GM23248 (cell line): ENCODE data around the gene EHBP1L1. TPM values are rescaled to one million over a fixed set of nuclear protein-coding genes. Genes with fewer than 3 reads are reported as not detected.
A peak's percentile ranks its signal among the peaks of the same experiment; 100 is the strongest.

Experiments
- DNase-seq: peaks from one replicate; pipeline ENCODE4 v3.0.0-alpha.2; 2015
- H2AFZ ChIP-seq: fragments of 200-600 bp; sonication (generic); 2 replicates; pipeline ENCODE4 v1.6.1; 2016; ENCODE audit warnings: antibody characterized with exemption
- H3F3A ChIP-seq: fragments of 200-600 bp; sonication (generic); 2 replicates; pipeline ENCODE4 v1.6.1; 2016; ENCODE audit warnings: mild to moderate bottlenecking, antibody characterized with exemption, mixed run types; ENCODE audit not compliant: insufficient read depth
- H3K27ac ChIP-seq: fragments of 200-600 bp; sonication (generic); 2 replicates; pipeline ENCODE4 v1.5.1; 2016; ENCODE audit warnings: mild to moderate bottlenecking
- H3K27me3 ChIP-seq: fragments of 200-600 bp; sonication (generic); replicated peaks from 2 replicates; pipeline ENCODE4 v1.6.1; 2016; ENCODE audit warnings: mild to moderate bottlenecking; ENCODE audit not compliant: insufficient read depth
- H3K36me3 ChIP-seq: fragments of 200-600 bp; sonication (generic); 2 replicates; pipeline ENCODE4 v1.6.1; 2016; ENCODE audit warnings: low read depth, mild to moderate bottlenecking
- H3K4me1 ChIP-seq: fragments of 200-600 bp; sonication (generic); 2 replicates; pipeline ENCODE4 v1.6.1; 2016; ENCODE audit warnings: mild to moderate bottlenecking; ENCODE audit not compliant: insufficient read depth
- H3K4me2 ChIP-seq: fragments of 200-600 bp; sonication (generic); one replicate; pipeline ENCODE4 v1.6.1; 2016; ENCODE audit warnings: mild to moderate bottlenecking; ENCODE audit not compliant: unreplicated experiment
- H3K4me3 ChIP-seq: fragments of 200-600 bp; sonication (generic); 2 replicates; pipeline ENCODE4 v1.5.1; 2016; ENCODE audit warnings: mild to moderate bottlenecking
- H3K79me2 ChIP-seq: fragments of 200-600 bp; sonication (generic); 2 replicates; pipeline ENCODE4 v1.6.1; 2016; ENCODE audit warnings: mild to moderate bottlenecking; ENCODE audit not compliant: insufficient read depth
- H3K9ac ChIP-seq: fragments of 200-600 bp; sonication (generic); 2 replicates; pipeline ENCODE4 v1.6.1; 2016; ENCODE audit warnings: mild to moderate bottlenecking
- H3K9me2 ChIP-seq: fragments of 200-600 bp; sonication (generic); 2 replicates; pipeline ENCODE4 v1.6.1; 2016; ENCODE audit warnings: mixed run types, mild to moderate bottlenecking, moderate library complexity; ENCODE audit not compliant: insufficient read depth
- H3K9me3 ChIP-seq: fragments of 200-600 bp; sonication (generic); one replicate; pipeline ENCODE4 v1.6.1; 2017; ENCODE audit warnings: low read depth
- H4K20me1 ChIP-seq: fragments of 200-600 bp; sonication (generic); 2 replicates; pipeline ENCODE4 v1.6.0; 2016; ENCODE audit not compliant: insufficient read depth
- EZH2 ChIP-seq: fragments of 200-600 bp; sonication (generic); IDR thresholded peaks from 2 replicates; pipeline ENCODE4 v1.6.1; 2018; ENCODE audit warnings: antibody characterized with exemption, mild to moderate bottlenecking; ENCODE audit not compliant: insufficient read depth, poor library complexity, severe bottlenecking
- EZH2phosphoT487 ChIP-seq: fragments of 200-600 bp; sonication (generic); IDR thresholded peaks from 2 replicates; pipeline ENCODE4 v1.6.1; 2018; ENCODE audit warnings: antibody characterized with exemption, moderate library complexity, mild to moderate bottlenecking, low read depth; ENCODE audit not compliant: insufficient read depth
- WGBS, 2 experiments: methylation state at CpG; one replicate each; pipeline ENCODE4 v1.1.6; 2015 to 2017; ENCODE audit warnings: low lambda C conversion rate in 2 of 2, low coverage in 1 of 2; ENCODE audit errors: missing lambda C conversion rate in 2 of 2; 5-methylcytosine and 5-hydroxymethylcytosine counted together
- in situ Hi-C: fragments of 300-500 bp; cut with MboI; formaldehyde crosslinking; loops from 2 replicates; pipeline ENCODE4 v1.15.0; 2020
- polyA plus RNA-seq: library from polyadenylated mRNA; unstranded; fragments of >200 nt; fragmentation: Nextera tagmentation; extraction: Ambion mirVana; gene quantifications from 2 replicates; pipeline ENCODE4 v1.2.1, GENCODE V29; 2016
- total RNA-seq: library from RNA; depleted of rRNA; stranded (reverse); fragments of >200 nt; shearing (Covaris generic); gene quantifications from 2 replicates; pipeline ENCODE4 v1.2.3, GENCODE V29; 2014

EHBP1L1 gene
- total and polyA plus RNA-seq, 2 experiments from 2014 or later: 11.5 to 85.5 TPM

GRCh38 chr11:65537296-65537597, 38.6 kb upstream of the EHBP1L1 start:
- no peak for DNase-seq
- Histone ChIP-seq H3F3A (peaks cover 30% of the 10 kb centered on the region), H2AFZ (no peak overlapping the region), H3K9me2 (no peaks in the 10 kb centered on the region), H3K4me3 (no peak overlapping the region), H3K27me3 (no peaks in the 10 kb centered on the region), H3K9ac (no peak overlapping the region), H3K36me3 (peaks cover 10% of the 10 kb centered on the region; the same call in 1 of the 2 replicates), H3K4me1 (no peaks in the 10 kb centered on the region; the same call in 1 of the 2 replicates), H3K4me2 (no peak overlapping the region), H3K9me3 (no peaks in the 10 kb centered on the region), H4K20me1 (no peaks in the 10 kb centered on the region), H3K27ac (no peak overlapping the region), H3K79me2 (no peaks in the 10 kb centered on the region)
- WGBS, 2 experiments: 80 to 88% methylated on average over 2 of the region's 2 CpGs
- in situ Hi-C loops: no loop called here
- TF ChIP-seq EZH2 (no peak), EZH2phosphoT487 (no peak)

- H3K79me2 ChIP-seq: no peaks in the 10 kb centered on the region
- no peak for TF ChIP-seq EZH2
- no peak for TF ChIP-seq EZH2phosphoT487
- in situ Hi-C loops: no loop called here
- no peaks in the 10 kb centered on the region for H3K9me3 ChIP-seq
- WGBS, 2 experiments: 80 to 84% methylated on average over 18 of the region's 18 CpGs
- H3K27ac ChIP-seq: no peak overlapping the region
- H3K9me2 ChIP-seq: no peaks in the 10 kb centered on the region
- peak; percentile 27 for DNase-seq
- peaks cover 9% of the 10 kb centered on the region; the same call in 1 of the 2 replicates for H3K36me3 ChIP-seq
- no peak overlapping the region for H3K4me3 ChIP-seq
- H4K20me1 ChIP-seq: no peaks in the 10 kb centered on the region
- no peaks in the 10 kb centered on the region; the same call in 1 of the 2 replicates for H3K4me1 ChIP-seq
- no peak overlapping the region for H3K4me2 ChIP-seq
- no peak overlapping the region for H2AFZ ChIP-seq
- H3K9ac ChIP-seq: no peak overlapping the region
- H3K27me3 ChIP-seq: no peaks in the 10 kb centered on the region
- peaks cover 31% of the 10 kb centered on the region for H3F3A ChIP-seq
These were observed 38.1 kb upstream of the EHBP1L1 start for GRCh38 chr11:65537620-65538231.

GRCh38 chr11:65538232-65538914, 37.5 kb upstream of the EHBP1L1 start:
- Histone ChIP-seq H3K4me2 (no peak overlapping the region), H3K4me1 (no peaks in the 10 kb centered on the region; the same call in 1 of the 2 replicates), H3K79me2 (no peaks in the 10 kb centered on the region), H4K20me1 (no peaks in the 10 kb centered on the region), H3K27ac (no peak overlapping the region), H3K4me3 (no peak overlapping the region), H3K27me3 (no peaks in the 10 kb centered on the region), H3K36me3 (0 out of 2 replicates have a peak, but pooled peaks cover 3% of the 10 kb centered on the region), H2AFZ (no peak overlapping the region), H3K9me2 (no peaks in the 10 kb centered on the region), H3K9ac (no peak overlapping the region), H3K9me3 (no peaks in the 10 kb centered on the region), H3F3A (peaks cover 29% of the 10 kb centered on the region)
- no peak for TF ChIP-seq EZH2
- TF ChIP-seq EZH2phosphoT487: no peak
- WGBS, 2 experiments: 87% methylated on average over 40 to 43 of the region's 43 CpGs
- DNase-seq: peak; percentile 28
- in situ Hi-C loops: no loop called here

GRCh38 chr11:65538915-65539743, 36.7 kb upstream of the EHBP1L1 start:
- no peak for TF ChIP-seq EZH2
- TF ChIP-seq EZH2phosphoT487: no peak
- 90% methylated on average over 48 to 86 of the region's 92 CpGs for WGBS, 2 experiments
- Histone ChIP-seq H3K9me2 (no peaks in the 10 kb centered on the region), H3K27ac (peak overlapping the region; percentile 77), H3K36me3 (0 out of 2 replicates have a peak, but pooled peaks cover 3% of the 10 kb centered on the region), H3K9me3 (no peaks in the 10 kb centered on the region), H4K20me1 (no peaks in the 10 kb centered on the region), H3K27me3 (no peaks in the 10 kb centered on the region), H3K9ac (peak overlapping the region; percentile 64; the same call in 1 of the 2 replicates), H3K4me1 (no peaks in the 10 kb centered on the region; the same call in 1 of the 2 replicates), H3K4me3 (peak overlapping the region; percentile 68; the same call in 1 of the 2 replicates), H3F3A (peaks cover 29% of the 10 kb centered on the region), H2AFZ (no peak overlapping the region), H3K4me2 (no peak overlapping the region), H3K79me2 (no peaks in the 10 kb centered on the region)
- peak; percentile 18 for DNase-seq
- in situ Hi-C loops: no loop called here
